GM19324 (cell line): ENCODE measurements around the gene LEO1.

Experiments used
- ATAC-seq: cut with Tn5 transposase; IDR thresholded peaks from one replicate; pipeline ENCODE4 v1.9.1; 2021; ENCODE audit warnings: mild to moderate bottlenecking, moderate library complexity; ENCODE audit not compliant: unreplicated experiment, low FRiP score

The LEO1 gene

DNA sequence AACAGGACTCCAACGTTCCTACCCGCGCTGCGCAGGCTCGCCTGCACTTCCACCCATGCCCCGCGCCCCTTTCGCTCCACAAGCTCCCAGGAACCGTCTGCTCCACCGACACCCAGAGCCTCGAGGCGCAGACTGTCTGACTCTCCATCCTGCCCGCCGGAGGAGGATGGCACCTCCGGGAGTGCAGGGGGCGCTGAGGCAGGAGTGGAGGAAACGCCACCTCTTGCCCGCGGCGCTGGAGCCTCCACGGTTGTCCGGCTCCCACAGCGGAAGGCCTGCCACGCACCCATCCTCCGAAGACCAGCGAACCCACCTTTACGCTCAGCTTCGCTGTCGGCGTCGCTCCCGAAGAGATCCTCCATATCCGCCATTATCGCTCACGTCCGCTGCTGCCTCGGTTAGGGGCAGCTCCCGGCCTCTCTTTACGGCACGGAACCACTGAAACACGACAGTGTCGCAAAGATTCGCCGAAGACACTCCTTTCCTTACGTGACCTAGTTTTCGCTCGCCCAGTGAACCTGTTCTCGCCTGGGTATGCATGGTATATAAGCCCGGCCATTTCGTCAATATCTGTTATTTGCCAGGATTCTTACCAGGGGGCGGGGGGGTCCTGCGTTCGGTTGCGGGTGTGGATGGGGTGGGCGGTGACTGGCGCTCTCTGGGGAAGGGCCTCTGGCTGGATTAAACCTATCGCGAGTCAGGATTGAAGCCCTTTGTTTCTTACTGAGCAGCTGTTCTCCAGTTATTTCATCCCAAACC, at the start of gene LEO1:
TSS of gene LEO1 (minus strand) at position 404 of the 759 bp plus-strand sequence. CDS start at position 371, 33 bp downstream.
- ATAC-seq = peak; percentile 91

DNA sequence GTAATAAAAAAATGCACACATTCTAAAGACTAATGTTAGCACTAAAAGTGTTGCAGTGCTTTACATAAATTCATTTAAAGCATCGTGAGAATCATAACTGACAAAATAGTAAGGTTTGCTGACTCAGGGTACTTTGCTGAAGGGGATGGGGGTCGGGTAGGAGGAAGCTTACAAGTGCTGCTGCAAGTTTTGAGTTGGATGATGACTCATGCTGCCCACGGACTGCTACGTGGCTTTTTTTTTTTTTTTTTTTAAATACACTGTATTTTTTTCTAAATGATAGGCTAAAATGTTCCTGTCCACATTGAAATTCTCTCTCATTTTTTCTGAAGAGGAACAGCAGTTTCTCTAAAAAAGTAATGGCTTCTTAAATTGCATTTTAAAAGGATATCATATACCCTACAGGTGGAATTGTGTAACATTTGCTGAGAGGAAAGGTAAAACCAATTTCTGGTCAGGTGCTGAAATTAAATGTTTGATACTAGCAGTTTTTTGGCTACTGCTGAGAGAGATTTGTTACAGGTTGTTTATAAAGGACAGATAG, 49.6 kb upstream of the LEO1 start:
- no peak for ATAC-seq

DNA sequence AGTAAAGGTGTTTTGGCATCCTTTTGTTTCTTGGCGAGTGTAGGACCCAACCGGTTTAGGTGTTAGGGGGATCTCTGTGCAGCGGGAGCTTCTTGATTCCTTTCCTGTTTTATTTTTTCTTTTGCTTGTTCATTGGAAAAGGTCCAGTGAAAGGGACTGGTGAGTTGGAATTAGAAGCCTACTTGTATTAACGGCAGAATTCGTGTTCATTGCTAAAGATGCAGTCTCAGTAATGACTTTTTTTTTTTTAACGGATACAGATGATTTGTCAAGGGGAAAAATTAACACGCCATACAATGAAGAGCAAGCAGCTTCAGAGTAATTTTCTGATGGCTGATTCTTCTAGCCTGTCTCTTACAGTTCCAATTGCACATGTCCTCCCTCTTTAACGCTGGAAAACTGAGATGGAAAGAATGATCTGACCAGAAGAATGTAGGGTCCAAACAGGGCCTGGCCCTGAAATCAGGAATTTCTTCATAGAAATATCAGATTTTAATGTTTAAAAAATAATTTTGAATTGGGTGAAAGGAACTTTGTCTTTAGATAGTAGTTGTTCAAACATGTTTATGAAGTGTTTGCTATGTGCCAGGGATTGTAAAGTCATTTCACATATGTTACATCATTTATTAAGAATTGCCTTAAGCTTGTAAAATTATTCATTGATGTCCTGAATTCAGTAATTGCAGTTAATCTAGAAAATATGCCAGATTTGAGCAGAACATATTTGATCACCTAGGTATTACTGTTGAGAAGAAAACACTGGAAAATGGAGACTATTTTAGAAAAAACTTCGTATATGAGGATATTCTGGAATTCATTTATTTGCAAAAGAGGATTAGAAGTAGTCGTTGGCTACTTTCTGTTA, 48.9 kb upstream of the LEO1 start:
- ATAC-seq = no peak

DNA sequence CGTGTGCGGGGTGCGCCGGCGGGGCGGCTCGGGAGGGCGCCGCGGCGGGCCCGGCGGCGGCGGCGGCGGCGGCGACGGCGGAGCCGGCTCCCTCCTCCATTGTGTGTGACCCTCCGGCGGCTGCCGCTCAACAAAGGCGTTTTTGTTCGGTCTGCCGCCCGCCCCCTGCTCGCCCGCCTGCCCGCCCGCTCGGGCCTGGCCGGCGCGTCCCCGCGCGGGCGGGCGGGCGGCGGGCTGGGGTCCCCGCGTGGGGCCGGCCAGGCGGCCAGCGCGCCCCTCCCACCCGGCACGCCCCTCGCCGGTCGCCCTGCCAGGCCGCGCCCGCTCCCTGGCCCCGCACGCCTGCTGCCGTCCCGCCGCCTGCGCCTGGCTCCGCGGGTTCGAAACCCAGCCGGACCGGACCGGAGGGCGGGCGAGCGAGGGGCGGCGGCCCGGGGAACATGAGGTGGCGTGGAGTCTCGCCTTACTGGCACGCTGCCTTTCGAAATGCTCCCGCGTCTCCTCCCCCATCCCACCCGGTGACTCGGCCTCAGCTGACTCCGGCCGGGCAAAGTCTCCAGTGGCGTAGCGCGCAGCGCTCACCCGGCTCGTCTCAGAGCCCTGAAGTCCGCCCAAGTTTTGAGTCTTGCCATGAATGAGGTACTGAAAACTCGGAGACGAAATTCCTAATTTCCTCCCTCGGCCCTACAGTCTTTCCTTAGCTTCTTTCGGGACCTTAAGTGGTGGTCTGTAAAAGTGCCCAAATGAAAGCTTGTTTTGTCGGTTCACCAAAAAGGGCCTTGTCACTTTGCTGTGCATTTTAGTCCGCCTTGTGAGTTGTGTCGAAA, 48.0 kb upstream of the LEO1 start:
- peak; percentile 72 for ATAC-seq

DNA sequence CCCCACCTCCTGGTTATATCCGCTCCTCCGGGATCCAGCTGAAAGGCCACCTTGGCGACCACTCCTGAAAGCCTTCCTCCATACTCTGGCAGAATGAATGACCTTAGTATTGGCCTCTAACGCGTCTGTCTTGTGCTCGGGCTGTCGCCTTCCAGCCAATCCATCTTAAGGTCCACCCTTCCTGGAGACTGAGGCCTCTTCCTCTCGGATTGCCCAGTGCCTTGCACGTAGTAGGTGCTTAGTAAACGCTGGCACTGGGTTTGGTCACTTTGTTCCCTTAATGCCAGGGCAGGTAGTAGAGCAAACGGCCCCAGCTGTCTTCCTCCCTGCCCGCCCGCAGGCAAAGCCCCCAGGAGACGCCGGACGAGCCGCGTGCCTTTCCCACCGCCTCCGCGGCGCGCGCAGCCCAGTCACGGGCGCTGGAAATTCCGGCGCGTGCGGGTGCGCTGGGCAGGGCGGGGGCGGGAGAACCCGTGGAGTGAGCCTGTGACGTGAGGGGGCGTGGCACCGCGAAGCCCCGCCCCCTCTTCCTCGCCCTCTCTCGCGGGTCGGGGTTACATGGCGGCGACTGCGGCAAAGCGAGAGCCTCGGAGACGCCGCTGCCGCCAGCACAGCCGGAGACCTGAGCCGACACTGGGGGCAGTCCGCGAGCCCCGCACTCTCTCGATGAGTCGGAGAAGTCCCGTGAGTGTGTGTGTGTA, 47.3 kb upstream of the LEO1 start, which contains the start of gene MAPK6:
TSS of gene MAPK6 (plus strand) at position 527 of the 701 bp plus-strand sequence. CDS start 27,242 bp downstream, outside the sequence.
- peak; percentile 72 for ATAC-seq

DNA sequence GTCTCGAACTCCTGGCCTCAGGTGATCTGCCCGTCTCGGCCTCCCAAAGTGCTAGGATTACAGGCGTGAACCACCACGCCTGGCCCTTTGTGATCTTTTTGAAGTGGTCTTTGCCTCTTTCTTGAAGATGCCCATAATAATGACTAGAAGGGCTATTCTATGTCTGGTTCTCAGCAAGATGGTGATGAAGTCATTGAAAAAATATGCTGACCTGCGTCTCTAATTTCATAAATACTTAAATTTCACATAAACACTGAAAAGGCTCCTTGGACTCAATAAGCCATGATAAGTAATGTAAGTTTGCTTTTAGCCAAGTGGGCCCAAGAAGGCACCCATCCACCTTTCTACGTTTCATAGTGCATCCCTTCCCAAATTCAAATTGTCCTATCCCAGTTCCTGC, 46.7 kb upstream of the LEO1 start:
- ATAC-seq = no peak

DNA sequence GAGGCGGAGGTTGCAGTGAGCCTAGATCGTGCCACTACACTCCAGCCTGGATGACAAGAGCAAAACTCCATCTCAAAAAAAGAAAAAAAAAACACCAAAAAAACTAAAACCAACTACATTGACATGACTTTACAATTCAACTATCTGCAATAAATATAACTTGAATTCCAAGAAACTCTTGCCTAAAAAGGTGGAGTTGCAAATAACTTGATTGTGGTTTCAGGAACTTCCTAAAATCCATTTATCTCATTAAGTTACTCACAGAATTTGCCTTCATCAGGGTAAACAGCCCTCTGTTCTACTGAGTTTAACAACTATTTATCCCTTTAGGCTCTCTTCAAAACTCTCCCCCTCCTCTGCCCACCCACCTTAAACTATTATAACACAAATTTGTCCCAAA, 44.7 kb upstream of the LEO1 start:
- ATAC-seq = no peak

DNA sequence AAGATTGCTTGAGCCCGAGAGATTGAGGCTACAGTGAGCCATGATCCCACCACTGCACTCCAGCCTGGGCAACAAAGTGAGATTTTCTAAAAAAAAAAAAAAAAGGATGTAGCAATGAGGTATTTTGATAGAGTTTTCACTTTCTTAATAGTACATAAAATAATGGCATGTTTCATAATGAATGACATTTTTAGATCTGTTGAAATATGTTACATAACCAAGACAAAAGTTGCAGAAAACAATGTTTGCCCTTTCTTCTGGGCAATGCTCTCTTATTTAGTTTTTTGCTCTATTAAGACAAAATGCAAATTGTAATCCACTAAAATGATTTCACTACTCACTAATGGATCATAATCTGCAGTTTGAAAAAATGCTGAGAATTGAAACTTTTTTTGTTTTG, 43.0 kb upstream of the LEO1 start:
- no peak for ATAC-seq

DNA sequence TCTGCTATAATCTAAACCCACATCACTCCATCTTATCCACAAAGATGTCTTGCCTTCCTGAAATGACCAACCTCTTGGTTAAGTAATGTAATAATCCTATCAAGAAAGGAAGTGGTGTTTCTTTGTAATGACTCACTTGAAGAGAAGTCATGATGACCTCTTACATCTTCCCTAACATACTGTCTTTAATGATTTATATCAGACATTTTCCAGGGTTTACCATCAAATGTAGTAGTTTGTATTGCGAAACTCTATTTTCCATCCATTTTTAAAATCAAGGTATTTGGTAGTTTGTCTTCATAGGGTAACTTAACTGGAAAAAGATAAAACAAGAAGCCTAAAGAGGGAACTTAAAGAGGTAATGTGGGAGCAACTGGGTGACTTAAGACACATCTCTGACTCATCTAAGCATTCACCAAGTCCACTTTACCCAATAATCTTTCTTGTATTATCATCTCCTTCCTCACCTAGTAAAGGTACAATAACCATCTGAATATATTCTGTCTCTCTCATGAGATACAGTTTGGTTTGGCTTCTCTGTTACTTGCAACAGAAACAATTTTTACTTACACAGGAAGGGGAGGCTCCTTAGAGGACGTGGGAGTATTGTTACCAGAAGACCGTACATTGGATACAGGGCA, 41.7 kb upstream of the LEO1 start:
- no peak for ATAC-seq

DNA sequence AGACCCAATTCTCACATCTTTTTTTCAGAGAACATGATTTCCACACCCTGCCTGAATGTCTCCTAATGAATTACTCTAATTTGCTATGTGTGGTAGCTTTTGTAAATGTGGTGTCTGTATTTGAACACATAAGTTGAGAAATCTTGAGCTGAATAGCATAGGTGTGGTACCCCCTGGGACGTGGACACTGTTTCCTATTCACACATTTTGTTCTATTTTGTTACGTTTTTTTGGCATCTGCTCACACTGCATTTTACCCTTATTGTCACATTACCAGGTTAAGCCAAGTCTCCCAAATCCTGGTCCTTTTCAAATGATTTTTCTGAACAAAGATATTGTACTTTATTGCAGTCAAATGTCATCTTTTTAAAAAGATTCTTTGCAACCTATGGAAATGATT, 40.6 kb upstream of the LEO1 start:
- no peak for ATAC-seq

DNA sequence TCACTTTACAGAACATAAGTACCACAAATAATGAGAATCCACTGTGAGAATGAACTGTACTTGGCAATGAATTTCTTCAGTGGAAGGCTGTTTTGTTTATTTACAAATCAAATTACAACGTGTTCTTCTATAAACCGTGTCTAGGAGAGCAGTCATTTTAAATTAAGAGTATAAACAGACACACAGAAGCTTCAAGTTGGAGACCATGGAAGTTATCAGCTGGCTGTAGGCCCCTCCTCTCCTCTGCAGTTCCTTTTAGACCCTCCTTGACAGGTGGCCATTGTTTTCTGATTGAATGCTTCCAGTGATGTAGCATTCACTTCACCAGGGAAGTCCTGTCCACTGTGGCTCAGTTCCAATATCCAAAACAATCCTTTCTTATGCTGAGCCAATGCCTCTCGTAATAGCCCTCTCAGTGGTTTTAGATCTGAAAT, 40.1 kb upstream of the LEO1 start:
- no peak for ATAC-seq

DNA sequence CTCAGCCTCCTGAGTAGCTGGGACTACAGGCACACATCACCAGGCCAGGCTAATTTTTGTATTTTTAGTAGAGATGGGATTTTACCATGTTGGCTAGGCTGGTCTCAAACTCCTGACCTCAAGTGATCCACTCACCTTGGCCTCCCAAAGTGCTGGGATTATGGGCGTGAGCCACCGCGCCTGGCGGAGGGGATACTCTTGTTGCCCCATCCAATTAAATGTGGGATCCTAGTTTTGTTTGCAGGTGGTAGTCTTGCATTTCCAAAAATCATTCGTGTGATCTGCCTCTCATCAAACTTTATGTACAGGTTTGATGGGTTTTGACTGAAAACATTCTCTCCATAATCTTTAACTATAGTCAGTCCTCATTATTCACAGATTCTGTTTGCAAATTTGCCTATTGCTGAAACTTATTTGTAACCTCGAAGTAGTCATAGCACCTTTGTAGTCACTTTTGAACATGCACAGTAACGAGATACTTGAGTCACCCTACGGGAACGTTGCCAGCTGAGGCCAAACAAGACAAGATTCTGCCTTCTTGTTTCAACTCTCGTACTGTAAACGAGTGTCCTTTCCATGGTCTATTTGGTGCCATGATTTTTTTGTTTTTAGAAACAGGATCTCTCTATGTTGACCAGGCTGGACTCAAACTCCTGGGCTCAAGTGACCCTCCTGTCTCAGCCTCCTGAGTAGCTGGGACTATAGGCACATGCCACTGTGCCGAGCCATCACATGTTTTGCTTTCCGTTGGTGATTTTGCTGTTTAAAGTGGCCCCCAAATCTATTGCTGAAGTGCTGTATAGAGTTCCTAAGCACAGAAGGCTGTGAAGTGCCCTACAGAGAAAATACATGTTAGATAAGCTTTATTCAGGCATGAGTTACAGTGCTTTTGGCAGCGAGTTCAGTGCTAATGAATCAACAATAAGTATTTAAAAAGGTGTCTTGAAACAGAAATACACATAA, 39.3 kb upstream of the LEO1 start:
- no peak for ATAC-seq

DNA sequence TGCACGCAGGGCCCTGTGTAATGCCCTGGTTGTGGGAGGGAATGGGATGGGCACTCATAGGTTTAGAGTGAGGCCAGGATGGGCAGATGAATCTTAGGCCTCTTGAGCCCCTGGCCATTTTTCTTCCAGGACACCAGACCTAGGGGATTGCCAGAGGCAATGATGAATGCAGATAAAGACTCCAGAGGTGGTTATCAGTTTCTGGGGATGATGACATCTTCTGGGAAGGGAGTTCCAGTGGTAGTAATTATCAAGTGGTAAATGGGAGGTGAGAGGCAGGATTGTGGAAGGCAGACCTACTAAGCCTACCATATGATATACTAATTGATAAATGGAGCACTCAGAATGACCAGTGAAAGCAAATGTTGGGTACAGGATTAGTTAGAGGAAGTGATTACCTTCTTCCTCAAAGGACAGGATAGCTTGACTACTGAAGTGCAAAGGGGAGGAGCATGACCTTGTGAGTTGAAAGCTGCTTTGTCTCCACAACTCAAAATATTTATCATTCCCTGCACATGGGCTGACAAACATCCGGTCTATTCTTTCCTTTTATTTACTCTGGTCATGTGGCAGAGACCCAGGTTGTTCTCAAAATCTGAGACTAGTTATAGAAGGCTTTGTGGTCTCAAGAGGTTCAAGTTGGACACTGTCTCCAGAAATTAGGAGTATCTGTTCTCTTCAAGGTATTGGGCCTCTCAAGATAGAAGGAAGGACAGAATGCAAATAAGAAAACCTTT, 37.3 kb upstream of the LEO1 start:
- no peak for ATAC-seq

DNA sequence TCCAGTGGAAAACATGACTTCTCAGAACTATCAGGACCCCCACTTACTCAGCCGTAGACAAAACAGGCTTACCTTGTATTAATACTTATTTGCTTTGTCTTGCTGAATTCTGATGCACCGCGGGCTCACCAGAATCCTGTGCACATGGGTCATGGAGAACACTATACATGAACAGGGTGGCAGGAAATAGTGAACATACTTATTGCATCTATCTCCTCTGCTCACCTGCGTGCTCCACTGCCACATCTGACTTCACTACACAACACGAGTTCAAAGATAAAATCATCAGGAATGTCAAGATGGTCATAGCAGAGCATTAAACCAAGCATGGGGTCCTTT, 36.8 kb upstream of the LEO1 start:
- no peak for ATAC-seq

DNA sequence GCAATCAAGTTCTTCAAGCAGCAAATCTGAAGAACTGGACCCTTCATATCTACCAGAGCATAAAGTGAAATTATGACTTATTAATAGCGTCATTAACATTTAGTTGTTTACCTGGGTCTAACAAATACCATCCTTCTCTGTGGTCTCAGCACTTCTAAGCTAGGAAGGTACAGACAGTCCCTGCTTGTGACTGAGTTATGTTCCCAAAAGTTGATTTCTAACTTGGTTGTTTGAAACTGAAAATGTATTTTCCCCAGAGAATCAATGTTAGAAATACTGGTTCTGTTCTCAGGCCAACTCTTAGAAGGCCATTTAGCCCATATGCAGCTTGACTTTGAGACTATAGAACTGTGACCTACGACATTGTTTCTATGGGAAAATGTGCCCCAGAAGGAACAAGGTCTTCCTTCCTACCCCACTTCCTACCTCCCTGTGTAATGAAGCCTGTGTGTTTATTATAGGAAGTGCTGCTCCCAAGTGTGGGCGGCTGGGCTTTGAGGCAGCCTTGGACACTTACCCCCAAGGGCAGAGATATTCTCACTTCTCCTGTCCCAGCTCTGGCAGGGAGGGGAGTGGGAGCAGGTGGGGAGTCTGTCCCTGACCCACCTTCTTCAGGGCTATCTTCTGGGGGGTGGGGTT, 35.2 kb upstream of the LEO1 start:
- ATAC-seq = peak; percentile 28

DNA sequence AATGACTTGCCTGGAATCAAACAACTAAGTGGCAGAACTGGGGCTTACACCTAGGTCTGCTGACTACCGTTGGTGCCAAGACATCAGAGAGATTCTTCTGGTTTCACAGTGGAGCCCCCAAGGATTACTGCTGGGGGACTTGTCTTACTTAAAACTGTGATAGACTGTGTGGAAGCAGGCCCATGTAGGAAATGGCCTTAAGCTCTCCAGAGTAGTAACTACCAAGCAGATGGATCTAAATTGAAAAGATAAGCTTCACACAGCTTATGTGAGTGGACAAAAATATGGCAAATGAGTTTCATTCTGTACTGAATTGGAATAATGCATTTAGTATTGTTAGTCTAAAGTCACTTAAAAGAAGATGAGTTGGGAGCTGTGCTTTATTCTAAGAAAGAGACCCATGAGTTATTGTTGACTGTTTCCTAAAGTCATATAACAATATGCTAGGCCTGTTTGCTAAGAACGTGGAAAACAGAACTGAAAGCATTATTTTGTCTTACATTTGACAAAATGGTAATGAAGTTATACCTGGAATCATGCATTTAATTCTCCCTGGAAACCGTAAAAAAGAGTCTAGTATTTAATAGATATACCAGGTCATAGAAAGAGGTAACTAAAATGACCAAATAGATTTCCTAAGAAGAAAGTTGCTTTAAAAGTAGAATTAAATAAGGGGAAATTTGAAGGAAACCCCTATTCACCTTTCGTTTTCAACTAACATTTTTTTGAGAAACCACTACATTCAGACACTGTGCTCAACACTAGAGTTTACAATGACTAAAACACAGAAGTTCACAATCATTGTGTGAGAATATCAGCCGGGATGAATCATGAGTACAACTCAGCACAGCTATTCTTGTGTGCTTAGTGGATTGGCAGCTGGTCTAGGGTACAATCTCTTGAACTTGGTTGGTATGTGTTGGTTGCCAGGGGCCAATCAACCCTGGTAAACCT, 34.4 kb upstream of the LEO1 start:
- ATAC-seq = peak; percentile 57
